Caco-2 (cell line): ENCODE results near the gene MET. TPM values are rescaled to one million over a fixed set of nuclear protein-coding genes. Genes with fewer than 3 reads are reported as not detected.

Experiments used
- BruUV-seq: library from RNA; stranded (reverse); fragments of 400-500 nt; replicated peaks from 2 replicates; lab custom pipeline; 2021; lab: Mats Ljungman, UMichigan
- CTCF ChIA-PET: fragments of 300-600 bp; sonication (Branson Sonifier 250); formaldehyde crosslinking; loops from one replicate; lab custom pipeline; 2022; ENCODE audit warnings: antibody characterized with exemption; lab: Charles Lee
- POLR2A ChIA-PET: fragments of 300-600 bp; sonication (Branson Sonifier 250); formaldehyde crosslinking; loops from one replicate; lab custom pipeline; 2022; ENCODE audit warnings: antibody characterized with exemption; lab: Charles Lee
- DNase-seq, 2 experiments: peaks; one replicate each; pipeline versions ENCODE4 v3.0.0 to v3.0.0-alpha.2; 2020 to 2022
- H3K27me3 ChIP-seq: replicated peaks from 2 replicates; pipeline ENCODE4 v1.6.0; 2011; ENCODE audit warnings: low read length; ENCODE audit not compliant: control insufficient read depth, insufficient read depth
- H3K36me3 ChIP-seq: 2 replicates; pipeline ENCODE4 v1.5.1; 2011; ENCODE audit warnings: low read length; ENCODE audit not compliant: control insufficient read depth, insufficient read depth
- H3K4me1 ChIP-seq: fragments of 250-450 bp; sonication (Bioruptor Pico); 2 replicates; pipeline ENCODE4 v1.5.1; 2020; ENCODE audit warnings: mild to moderate bottlenecking
- H3K4me3 ChIP-seq: 2 replicates; pipeline ENCODE4 v1.5.1; 2011; ENCODE audit warnings: low read depth, mild to moderate bottlenecking, control low read depth, low read length
- H3K9me3 ChIP-seq: fragments of 250-450 bp; sonication (Bioruptor Pico); 2 replicates; pipeline ENCODE4 v1.5.1; 2020; ENCODE audit warnings: mild to moderate bottlenecking, moderate library complexity
- H3K27ac Mint-ChIP-seq: one replicate; pipeline ENCODE4 v1.8.0; 2022; ENCODE audit warnings: mixed read lengths; ENCODE audit not compliant: unreplicated experiment
- H3K27me3 Mint-ChIP-seq: one replicate; pipeline ENCODE4 v1.8.0; 2022; ENCODE audit warnings: mixed read lengths; ENCODE audit not compliant: insufficient read depth, unreplicated experiment
- H3K36me3 Mint-ChIP-seq: one replicate; pipeline ENCODE4 v1.8.0; 2022; ENCODE audit warnings: mild to moderate bottlenecking, mixed read lengths; ENCODE audit not compliant: insufficient read depth, unreplicated experiment
- H3K4me1 Mint-ChIP-seq: one replicate; pipeline ENCODE4 v1.8.0; 2022; ENCODE audit warnings: low read depth, mixed read lengths; ENCODE audit not compliant: unreplicated experiment
- H3K4me3 Mint-ChIP-seq: one replicate; pipeline ENCODE4 v1.8.0; 2022; ENCODE audit warnings: mild to moderate bottlenecking, moderate library complexity, mixed read lengths; ENCODE audit not compliant: unreplicated experiment
- H3K9me3 Mint-ChIP-seq: one replicate; pipeline ENCODE4 v1.8.0; 2022; ENCODE audit warnings: mixed read lengths; ENCODE audit not compliant: unreplicated experiment
- intact Hi-C: fragments of 100-400 bp; cut with micrococcal nuclease; formaldehyde crosslinking; loops from one replicate; pipeline ENCODE4 v1.10.0; 2022; ENCODE audit not compliant: unreplicated experiment
- total RNA-seq: library from RNA; stranded (reverse); gene quantifications from 2 replicates; pipeline ENCODE4 v1.2.3, GENCODE V29; 2022
- TF ChIP-seq, protein P1 (sequence below), 2 experiments: fragments of 200-600 bp in 1 of 2; IDR thresholded peaks; 1 replicate in 1 of 2; 2 replicates in 1 of 2; pipeline versions ENCODE4 v1.5.1 to v1.8.0; 2011 to 2022; ENCODE audit warnings: antibody characterized with exemption in 1 of 2, control low read depth in 1 of 2, inconsistent platforms in 1 of 2, low read depth in 1 of 2, low read length in 1 of 2, mild to moderate bottlenecking in 1 of 2, moderate library complexity in 1 of 2; ENCODE audit not compliant: insufficient read depth in 1 of 2, severe bottlenecking in 1 of 2, unreplicated experiment in 1 of 2

The MET gene
- total RNA-seq, 1 experiment from 2014 or later, result 82.9 TPM

DNA sequence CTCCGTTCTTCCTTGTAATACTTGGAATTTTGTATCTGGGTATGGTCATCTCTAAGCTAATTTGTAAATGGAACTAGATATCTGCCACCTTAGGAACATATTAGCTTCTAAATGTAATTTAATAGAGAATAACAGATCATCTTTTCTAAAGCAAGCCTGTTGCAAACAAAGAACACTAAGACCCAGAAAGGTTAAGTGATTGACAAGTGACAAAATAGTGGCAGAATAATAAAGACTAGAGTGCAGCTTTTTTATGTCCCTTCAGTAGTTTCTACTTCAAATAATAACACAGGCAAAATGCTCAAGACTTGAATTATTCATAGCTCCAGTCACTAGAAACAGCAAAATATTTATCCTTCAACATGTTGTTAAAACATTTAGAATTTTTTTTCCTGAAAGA lies 91.7 kb downstream of the MET start:
- H3K36me3 Mint-ChIP-seq, result peaks cover 60% of the 10 kb centered on the region
- POLR2A ChIA-PET, result no interaction called here

DNA sequence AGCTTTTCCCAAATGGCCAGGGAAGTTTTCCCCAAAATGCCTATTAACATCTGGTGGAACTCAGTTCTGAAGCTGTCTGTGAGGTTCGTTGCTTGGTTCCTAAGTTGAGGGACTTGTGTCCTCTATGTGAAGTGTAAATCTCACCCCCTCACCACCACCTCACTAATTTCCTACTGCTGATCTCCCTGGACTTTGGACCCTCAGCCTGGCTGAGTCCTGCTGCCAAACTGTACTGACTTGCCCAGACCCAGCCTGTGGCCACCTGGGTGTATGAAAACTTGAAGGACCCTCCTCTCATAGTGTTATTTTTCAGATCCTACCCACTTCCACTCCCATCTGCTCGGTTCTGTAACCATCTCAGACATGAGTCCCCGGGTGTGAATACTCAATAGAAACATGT lies 94.9 kb downstream of the MET start:
- BruUV-seq, result no TSS peak
- no peaks in the 10 kb centered on the region for H3K9me3 Mint-ChIP-seq
- peaks cover 8% of the 10 kb centered on the region for H3K36me3 ChIP-seq
- CTCF ChIA-PET, result no interaction called here
- H3K27ac Mint-ChIP-seq, result no peak overlapping the region
- TF ChIP-seq, protein P1, sequence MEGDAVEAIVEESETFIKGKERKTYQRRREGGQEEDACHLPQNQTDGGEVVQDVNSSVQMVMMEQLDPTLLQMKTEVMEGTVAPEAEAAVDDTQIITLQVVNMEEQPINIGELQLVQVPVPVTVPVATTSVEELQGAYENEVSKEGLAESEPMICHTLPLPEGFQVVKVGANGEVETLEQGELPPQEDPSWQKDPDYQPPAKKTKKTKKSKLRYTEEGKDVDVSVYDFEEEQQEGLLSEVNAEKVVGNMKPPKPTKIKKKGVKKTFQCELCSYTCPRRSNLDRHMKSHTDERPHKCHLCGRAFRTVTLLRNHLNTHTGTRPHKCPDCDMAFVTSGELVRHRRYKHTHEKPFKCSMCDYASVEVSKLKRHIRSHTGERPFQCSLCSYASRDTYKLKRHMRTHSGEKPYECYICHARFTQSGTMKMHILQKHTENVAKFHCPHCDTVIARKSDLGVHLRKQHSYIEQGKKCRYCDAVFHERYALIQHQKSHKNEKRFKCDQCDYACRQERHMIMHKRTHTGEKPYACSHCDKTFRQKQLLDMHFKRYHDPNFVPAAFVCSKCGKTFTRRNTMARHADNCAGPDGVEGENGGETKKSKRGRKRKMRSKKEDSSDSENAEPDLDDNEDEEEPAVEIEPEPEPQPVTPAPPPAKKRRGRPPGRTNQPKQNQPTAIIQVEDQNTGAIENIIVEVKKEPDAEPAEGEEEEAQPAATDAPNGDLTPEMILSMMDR (IDR thresholded peaks at IDR 0.05; ENCODE audit: insufficient read depth in 1 of 2, low read depth in 1 of 2, low read length in 1 of 2, severe bottlenecking in 1 of 2, unreplicated experiment in 1 of 2), result no peak
- no peaks in the 10 kb centered on the region for H3K9me3 ChIP-seq
- no peak for DNase-seq
- H3K36me3 Mint-ChIP-seq, result peaks cover 63% of the 10 kb centered on the region
- H3K4me3 ChIP-seq, result no peak overlapping the region
- peaks cover 11% of the 10 kb centered on the region for H3K4me1 ChIP-seq
- POLR2A ChIA-PET, result no interaction called here
- peaks cover 16% of the 10 kb centered on the region for H3K4me1 Mint-ChIP-seq
- H3K27me3 Mint-ChIP-seq, result no peaks in the 10 kb centered on the region
- H3K27me3 ChIP-seq, result no peaks in the 10 kb centered on the region
- intact Hi-C loops, result no loop called here
- H3K4me3 Mint-ChIP-seq, result no peak overlapping the region

More for the DNA sequence above, 91.7 kb downstream of the MET start:
- Histone ChIP-seq H3K9me3 (no peaks in the 10 kb centered on the region), H3K27me3 (no peaks in the 10 kb centered on the region), H3K4me3 (no peak overlapping the region), H3K36me3 (peaks cover 8% of the 10 kb centered on the region), H3K4me1 (no peaks in the 10 kb centered on the region)
- BruUV-seq, result no TSS peak
- Mint-ChIP-seq H3K9me3 (no peaks in the 10 kb centered on the region), H3K27ac (no peak overlapping the region), H3K4me1 (no peaks in the 10 kb centered on the region), H3K4me3 (no peak overlapping the region), H3K27me3 (no peaks in the 10 kb centered on the region)
- no peak for DNase-seq
- intact Hi-C loops, result no loop called here
- TF ChIP-seq, protein P1 (IDR thresholded peaks at IDR 0.05; ENCODE audit: insufficient read depth in 1 of 2, low read depth in 1 of 2, low read length in 1 of 2, severe bottlenecking in 1 of 2, unreplicated experiment in 1 of 2), result no peak
- CTCF ChIA-PET, result no interaction called here

DNA sequence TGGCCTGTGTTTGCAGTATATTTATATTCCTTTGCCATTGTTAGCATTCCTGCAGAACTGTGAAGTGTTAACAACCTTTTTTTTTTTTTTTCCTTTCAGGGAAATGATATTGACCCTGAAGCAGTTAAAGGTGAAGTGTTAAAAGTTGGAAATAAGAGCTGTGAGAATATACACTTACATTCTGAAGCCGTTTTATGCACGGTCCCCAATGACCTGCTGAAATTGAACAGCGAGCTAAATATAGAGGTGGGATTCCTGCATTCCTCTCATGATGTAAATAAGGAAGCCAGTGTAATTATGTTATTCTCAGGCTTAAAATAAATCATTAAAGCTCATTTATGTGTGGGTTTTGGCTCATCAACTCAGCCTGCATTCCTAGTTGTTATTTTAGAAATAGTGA lies 97.5 kb downstream of the MET start:
- ChIA-PET POLR2A (no interaction called here), CTCF (no interaction called here)
- H3K4me3 ChIP-seq, result no peak overlapping the region
- H3K36me3 Mint-ChIP-seq, result peaks cover 68% of the 10 kb centered on the region
- no peaks in the 10 kb centered on the region for H3K27me3 ChIP-seq
- no peak overlapping the region for H3K27ac Mint-ChIP-seq
- TF ChIP-seq, protein P1 (IDR thresholded peaks at IDR 0.05; ENCODE audit: insufficient read depth in 1 of 2, low read depth in 1 of 2, low read length in 1 of 2, severe bottlenecking in 1 of 2, unreplicated experiment in 1 of 2), result no peak
- no peak overlapping the region for H3K4me3 Mint-ChIP-seq
- no peaks in the 10 kb centered on the region for H3K9me3 ChIP-seq
- no peaks in the 10 kb centered on the region for H3K27me3 Mint-ChIP-seq
- intact Hi-C loops, result no loop called here
- DNase-seq, result no peak
- peaks cover 6% of the 10 kb centered on the region for H3K36me3 ChIP-seq
- H3K4me1 ChIP-seq, result peaks cover 24% of the 10 kb centered on the region
- peaks cover 24% of the 10 kb centered on the region for H3K4me1 Mint-ChIP-seq
- no TSS peak for BruUV-seq
- H3K9me3 Mint-ChIP-seq, result no peaks in the 10 kb centered on the region
